Smooth muscle cell of trachea (primary cell): ENCODE measurements around the gene BTN1A1. TPM values are rescaled to one million over a fixed set of nuclear protein-coding genes. Genes with fewer than 3 reads are reported as not detected.

Experiments
- total RNA-seq: library from RNA; depleted of rRNA; stranded (reverse); fragments of >200 nt; gene quantifications from 2 replicates; pipeline ENCODE4 v1.2.1, GENCODE V29; 2014

BTN1A1 gene, protein sequence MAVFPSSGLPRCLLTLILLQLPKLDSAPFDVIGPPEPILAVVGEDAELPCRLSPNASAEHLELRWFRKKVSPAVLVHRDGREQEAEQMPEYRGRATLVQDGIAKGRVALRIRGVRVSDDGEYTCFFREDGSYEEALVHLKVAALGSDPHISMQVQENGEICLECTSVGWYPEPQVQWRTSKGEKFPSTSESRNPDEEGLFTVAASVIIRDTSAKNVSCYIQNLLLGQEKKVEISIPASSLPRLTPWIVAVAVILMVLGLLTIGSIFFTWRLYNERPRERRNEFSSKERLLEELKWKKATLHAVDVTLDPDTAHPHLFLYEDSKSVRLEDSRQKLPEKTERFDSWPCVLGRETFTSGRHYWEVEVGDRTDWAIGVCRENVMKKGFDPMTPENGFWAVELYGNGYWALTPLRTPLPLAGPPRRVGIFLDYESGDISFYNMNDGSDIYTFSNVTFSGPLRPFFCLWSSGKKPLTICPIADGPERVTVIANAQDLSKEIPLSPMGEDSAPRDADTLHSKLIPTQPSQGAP
- total RNA-seq, result not detected in 2 replicates

DNA sequence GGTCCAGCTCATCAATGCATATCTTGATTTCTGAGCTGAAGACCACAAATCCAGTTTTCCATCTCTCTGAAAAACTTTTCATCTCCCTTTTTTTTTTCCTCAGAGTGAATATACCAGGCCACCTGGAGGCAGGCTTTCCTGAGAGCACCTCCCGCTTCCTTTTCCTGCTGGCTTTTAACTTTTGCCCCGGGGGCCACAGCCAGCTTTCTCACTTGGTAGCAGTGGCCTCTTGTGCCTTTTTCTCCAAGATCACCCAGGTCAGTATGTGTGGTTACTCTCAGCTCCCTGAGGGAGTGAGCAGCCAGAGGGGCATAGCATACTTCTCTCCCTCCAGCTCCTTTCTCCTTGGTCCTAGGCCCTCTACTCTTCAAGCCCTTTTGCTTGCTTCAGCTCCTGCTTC is at the start of gene BTN1A1:
Gene BTN1A1 (plus strand): TSS at position 202 of the 400 bp plus-strand sequence. CDS start 984 bp downstream, outside the sequence.

DNA sequence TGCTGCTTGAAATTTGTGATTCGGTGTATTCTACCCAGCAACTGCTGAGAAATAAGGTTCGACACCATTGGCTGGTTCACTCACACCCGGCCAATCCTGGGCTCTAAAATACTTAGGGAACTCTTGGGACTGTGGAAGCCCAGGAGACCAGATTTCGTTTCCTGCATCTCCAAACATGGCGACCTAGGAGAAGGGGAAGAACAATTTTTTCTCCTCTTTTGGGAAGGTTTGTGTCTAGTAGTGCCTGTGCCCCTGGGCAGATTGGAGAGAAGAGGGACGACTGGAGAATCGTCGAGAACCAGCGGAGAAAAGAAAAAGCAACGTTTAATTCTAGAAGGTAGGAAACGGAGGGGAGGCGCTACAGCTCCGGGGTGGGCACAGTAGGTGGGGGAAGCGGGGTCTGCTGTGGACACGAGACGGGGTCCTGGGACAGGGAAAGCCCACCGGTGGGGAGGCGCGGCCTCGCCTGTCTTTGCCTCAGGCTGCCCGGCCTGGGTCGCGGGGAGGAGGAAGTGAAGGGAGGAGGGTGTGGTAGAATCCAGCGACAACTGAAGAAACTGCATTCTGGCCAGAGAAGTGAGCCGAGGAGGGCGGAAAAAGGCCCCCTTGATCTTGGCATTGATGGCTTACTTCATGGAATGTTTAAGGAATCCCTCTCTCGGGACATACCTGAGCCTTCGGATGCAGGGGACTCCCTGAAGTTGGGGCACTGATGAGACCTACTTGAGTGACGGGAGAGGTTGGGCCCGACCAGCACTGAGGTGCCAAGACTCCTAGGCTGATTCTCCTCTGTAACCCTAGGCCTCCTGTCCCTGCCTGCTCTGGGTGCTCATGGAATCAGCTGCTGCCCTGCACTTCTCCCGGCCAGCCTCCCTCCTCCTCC is 42.1 kb upstream of the BTN1A1 start, which contains the start of gene BTN2A1:
Gene BTN2A1 (plus strand): TSS at position 150 of the 883 bp plus-strand sequence. CDS start 682 bp downstream, at position 832.

DNA sequence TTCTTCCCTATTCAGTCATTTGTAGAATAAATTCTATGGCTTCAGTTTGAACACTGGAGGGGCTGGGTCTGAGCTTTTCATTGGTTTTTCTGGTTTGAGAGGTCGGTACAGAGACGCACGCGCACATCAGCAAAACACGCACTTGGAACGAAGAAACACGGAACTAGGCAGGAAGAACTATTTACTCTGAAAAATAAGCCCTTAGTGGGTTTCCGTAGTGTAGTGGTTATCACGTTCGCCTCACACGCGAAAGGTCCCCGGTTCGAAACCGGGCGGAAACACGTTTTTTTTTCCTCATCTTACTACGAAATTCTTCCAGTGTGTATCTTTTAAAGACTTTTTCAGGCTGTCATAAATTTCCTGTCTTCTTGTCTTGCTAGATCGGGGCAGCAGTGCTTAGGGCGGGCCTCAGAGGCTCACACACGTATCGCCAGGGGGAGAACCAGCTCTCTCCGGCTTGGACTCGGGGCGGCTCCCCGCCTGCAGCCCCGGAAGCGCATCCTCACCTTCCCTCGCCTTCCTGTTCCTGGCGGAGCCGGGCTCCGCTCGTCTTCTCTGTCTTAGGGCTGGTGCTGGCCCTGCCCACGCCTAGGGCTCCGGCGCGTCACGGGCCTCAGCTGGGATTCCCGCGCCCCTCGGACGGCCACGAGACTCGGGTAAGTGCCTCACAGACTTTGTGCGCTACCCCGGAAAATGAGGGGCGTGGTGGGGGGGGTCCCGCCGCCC is 37.9 kb downstream of the BTN1A1 start, which contains the start of gene HMGN4:
Gene HMGN4 (plus strand): TSS at position 521 of the 726 bp plus-strand sequence. CDS start 6,841 bp downstream, outside the sequence.

Other genes with a start within 250 kb of the BTN1A1 start
- 14.3 and 32.9 TPM in 2 replicates for gene BTN3A2, start 135.1 kb upstream of the BTN1A1 start, total RNA-seq
- gene BTN2A2, start 117.2 kb upstream of the BTN1A1 start, total RNA-seq, result 10.8 and 15.0 TPM in 2 replicates
- 32.7 and 37.2 TPM in 2 replicates for gene BTN3A1, start 98.0 kb upstream of the BTN1A1 start, total RNA-seq
- 27.9 and 38.2 TPM in 2 replicates for gene BTN3A3, start 59.8 kb upstream of the BTN1A1 start, total RNA-seq
- gene BTN2A1, start 42.3 kb upstream of the BTN1A1 start, total RNA-seq, result 7.3 and 10.2 TPM in 2 replicates
- gene HMGN4, start 38.1 kb downstream of the BTN1A1 start, total RNA-seq, result 79.7 and 106 TPM in 2 replicates
- gene ABT1, start 96.7 kb downstream of the BTN1A1 start, total RNA-seq, result 10.6 and 11.8 TPM in 2 replicates
- gene ZNF322, start 159.4 kb downstream of the BTN1A1 start, total RNA-seq, result 16.4 and 17.2 TPM in 2 replicates